Measurements from ENCODE around the gene WNT3. TPM values are rescaled to one million over a fixed set of nuclear protein-coding genes. Genes with fewer than 3 reads are reported as not detected.

WNT3 gene
- total and polyA plus RNA-seq, 10 of the 15 experiments (the other 5 are each of a cell fraction or from before 2014, with no cell fraction given) = 0.01 to 0.03 TPM; not detected in 8

- Histone ChIP-seq H3K9ac (ENCODE audit: control insufficient read depth, insufficient read depth, low read length) (no peak overlapping the region), H3K27me3 (replicated peaks in 1 of 2; ENCODE audit: control insufficient read depth in 2 of 2, insufficient read depth in 2 of 2, low read length in 1 of 2) (peaks cover 10 to 14% of the 10 kb centered on the region in 2 experiments; a peak in 3 of 4 replicates), H3K79me2 (ENCODE audit: control insufficient read depth, insufficient read depth, low read length) (no peaks in the 10 kb centered on the region), H3K36me3 (ENCODE audit: control insufficient read depth in 2 of 2, insufficient read depth in 2 of 2, low read length in 1 of 2) (no peaks in the 10 kb centered on the region), H2AFZ (ENCODE audit: control insufficient read depth, low read depth, low read length) (no peak overlapping the region), H3K27ac (ENCODE audit: control insufficient read depth, insufficient read depth) (no peak overlapping the region), H3K9me3 (replicated peaks; ENCODE audit: control insufficient read depth, insufficient read depth, low read length) (no peaks in the 10 kb centered on the region), H3K4me3 (no peak overlapping the region), H4K20me1 (ENCODE audit: control insufficient read depth, insufficient read depth) (no peaks in the 10 kb centered on the region), H3K4me1 (ENCODE audit: control insufficient read depth, insufficient read depth, low read length) (0 out of 2 replicates have a peak, but pooled peaks cover 4% of the 10 kb centered on the region), H3K4me2 (ENCODE audit: control insufficient read depth, insufficient read depth) (no peak overlapping the region)
- intact Hi-C loops (cut with micrococcal nuclease; ENCODE audit: unreplicated experiment) = loop anchor here (10.0 kb wide), 1 partner anchor 72 kb away; no protein-coding TSS in a partner anchor
- BruUV-seq (replicated peaks) = no TSS peak
- RAD21 ChIA-PET (ENCODE audit: unreplicated experiment) = no interaction called here
- no peak for TF ChIP-seq IKZF2 (IDR thresholded peaks at IDR 0.05)
- no peak for TF ChIP-seq MTA3 (IDR thresholded peaks at IDR 0.05; ENCODE audit: borderline replicate concordance, low read length)
- TF ChIP-seq SPI1 (IDR thresholded peaks at IDR 0.05; ENCODE audit: borderline replicate concordance, insufficient read depth, low read depth, low read length) = no peak
- TF ChIP-seq SREBF2 (IDR thresholded peaks at IDR 0.05; ENCODE audit: low read length) = no peak
- TF ChIP-seq SIX5 (IDR thresholded peaks at IDR 0.05; ENCODE audit: low read depth, low read length, severe bottlenecking) = no peak
- TF ChIP-seq, protein P1, sequence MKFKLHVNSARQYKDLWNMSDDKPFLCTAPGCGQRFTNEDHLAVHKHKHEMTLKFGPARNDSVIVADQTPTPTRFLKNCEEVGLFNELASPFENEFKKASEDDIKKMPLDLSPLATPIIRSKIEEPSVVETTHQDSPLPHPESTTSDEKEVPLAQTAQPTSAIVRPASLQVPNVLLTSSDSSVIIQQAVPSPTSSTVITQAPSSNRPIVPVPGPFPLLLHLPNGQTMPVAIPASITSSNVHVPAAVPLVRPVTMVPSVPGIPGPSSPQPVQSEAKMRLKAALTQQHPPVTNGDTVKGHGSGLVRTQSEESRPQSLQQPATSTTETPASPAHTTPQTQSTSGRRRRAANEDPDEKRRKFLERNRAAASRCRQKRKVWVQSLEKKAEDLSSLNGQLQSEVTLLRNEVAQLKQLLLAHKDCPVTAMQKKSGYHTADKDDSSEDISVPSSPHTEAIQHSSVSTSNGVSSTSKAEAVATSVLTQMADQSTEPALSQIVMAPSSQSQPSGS (IDR thresholded peaks at IDR 0.05; ENCODE audit: low read length) = no peak
- no peak for TF ChIP-seq NR2C2 (IDR thresholded peaks at IDR 0.05; ENCODE audit: borderline replicate concordance, control insufficient read depth, insufficient read length, low read depth)
- no peak for TF ChIP-seq ETV6 (conservative IDR thresholded peaks at IDR 0.05 in 1 of 2, IDR thresholded peaks at IDR 0.05 in 1 of 2; ENCODE audit: borderline replicate concordance in 1 of 2, low read depth in 1 of 2)
- TF ChIP-seq RELA (IDR thresholded peaks at IDR 0.05; ENCODE audit: borderline replicate concordance, partially characterized antibody) = no peak
- TF ChIP-seq ZNF592 (IDR thresholded peaks at IDR 0.05) = no peak
- ATAC-seq = no peak
- FAIRE-seq = no peak
- CTCF ChIA-PET = no interaction called here
- WGBS (ENCODE audit: insufficient coverage, insufficient replicate concordance, low lambda C conversion rate, missing lambda C conversion rate) = 23% methylated on average over 6 of the region's 6 CpGs
- POLR2A ChIA-PET = no interaction called here
- in situ Hi-C loops (cut with MboI) = no loop called here
- no peak for DNase-seq (ENCODE audit: low read depth, low spot score)
- SMC1A ChIA-PET (ENCODE audit: uncharacterized antibody, unreplicated experiment) = no interaction called here
These were observed 45.3 kb downstream of the WNT3 start for GRCh38 chr17:46773221-46773605.

Measured in GM12878 (cell line).